A549 (cell line): ENCODE results near the gene FBXL7. TPM values are rescaled to one million over a fixed set of nuclear protein-coding genes. Genes with fewer than 3 reads are reported as not detected.

Experiments
- ATAC-seq, 2 experiments: fragments of 200-7000 bp in 1 of 2; fragments of >200 bp in 1 of 2; cut with Nextera tagmentation in 1 of 2; cut with Tn5 transposase in 1 of 2; 3 replicates each; pipeline versions ENCODE4 v1.8.0 to v1.9.1; 2018 to 2020; ENCODE audit warnings: mild to moderate bottlenecking in 1 of 2, moderate library complexity in 1 of 2
- CTCF ChIA-PET: fragments of 300-600 bp; sonication (Branson Sonifier 250); formaldehyde crosslinking; extraction: SDS; loops from one replicate; lab custom pipeline; 2021; ENCODE audit warnings: antibody characterized with exemption, inconsistent platforms; lab: Yijun Ruan, JAX
- POLR2A ChIA-PET: fragments of 350-600 bp; formaldehyde crosslinking; extraction: SDS; loops from one replicate; lab custom pipeline; 2021; ENCODE audit warnings: antibody characterized with exemption, inconsistent platforms; lab: Yijun Ruan, JAX
- DNase-seq, 2 experiments: peaks; one replicate each; pipeline versions ENCODE4 v3.0.0 to v3.0.0-alpha.2; 2011 to 2016; ENCODE audit warnings: low read depth in 1 of 2, low spot score in 1 of 2
- FAIRE-seq: peaks from 2 replicates; lab custom pipeline; 2011; peaks lifted over from hg19 to GRCh38; lab: Jason Lieb, UNC
- H3K27ac ChIP-seq, 2 experiments: fragments of >200 bp; sonication (Bioruptor Twin); formaldehyde crosslinking; 3 replicates each; pipeline ENCODE4 v1.5.1; 2016 to 2017
- H3K4me1 ChIP-seq: fragments of >200 bp; sonication (Bioruptor Twin); formaldehyde crosslinking; 3 replicates; pipeline ENCODE4 v1.6.1; 2016
- H3K4me2 ChIP-seq: fragments of >200 bp; sonication (Bioruptor Twin); formaldehyde crosslinking; 3 replicates; pipeline ENCODE4 v1.6.1; 2016
- H3K4me3 ChIP-seq: fragments of >200 bp; sonication (Bioruptor Twin); formaldehyde crosslinking; 3 replicates; pipeline ENCODE4 v1.5.1; 2016
- H3K9me3 ChIP-seq: fragments of >200 bp; sonication (Bioruptor Twin); formaldehyde crosslinking; 3 replicates; pipeline ENCODE4 v1.6.1; 2016
- BHLHE40 ChIP-seq: IDR thresholded peaks from 2 replicates; pipeline ENCODE4 v1.6.1; 2012; ENCODE audit warnings: low read depth, low read length, inconsistent platforms
- CEBPB ChIP-seq, 2 experiments: fragments of >200 bp in 1 of 2; sonication (Bioruptor Twin) in 1 of 2; formaldehyde crosslinking in 1 of 2; IDR thresholded peaks; 2 replicates each; pipeline ENCODE4 v1.6.1; 2012 to 2016
- CHD2 ChIP-seq: fragments of 150-350 bp; IDR thresholded peaks from 2 replicates; pipeline ENCODE4 v1.6.1; 2014; ENCODE audit warnings: low read length; ENCODE audit not compliant: partially characterized antibody
- EHF ChIP-seq: fragments of 250-450 bp; sonication (Bioruptor Pico); IDR thresholded peaks from 2 replicates; pipeline ENCODE4 v1.5.0; 2020; ENCODE audit warnings: mild to moderate bottlenecking
- EHMT2 ChIP-seq: fragments of 200-600 bp; sonication (generic); IDR thresholded peaks from 2 replicates; pipeline ENCODE4 v1.6.1; 2016; ENCODE audit warnings: antibody characterized with exemption, low read depth, mild to moderate bottlenecking, moderate library complexity
- ESRRA ChIP-seq: fragments of 150-350 bp; IDR thresholded peaks from 2 replicates; pipeline ENCODE4 v1.6.1; 2014; ENCODE audit warnings: mild to moderate bottlenecking, low read length, borderline replicate concordance
- GATA3 ChIP-seq: IDR thresholded peaks from 2 replicates; pipeline ENCODE4 v1.6.1; 2012; ENCODE audit warnings: borderline replicate concordance
- HEYL ChIP-seq: fragments of 250-450 bp; sonication (Bioruptor Pico); IDR thresholded peaks from 2 replicates; pipeline ENCODE4 v1.8.0; 2021; ENCODE audit warnings: mild to moderate bottlenecking, moderate library complexity
- HOXA7 ChIP-seq: fragments of 250-450 bp; sonication (Bioruptor Pico); IDR thresholded peaks from 2 replicates; pipeline ENCODE4 v1.5.0; 2020; ENCODE audit warnings: mild to moderate bottlenecking, moderate library complexity
- JUNB ChIP-seq: fragments of >200 bp; sonication (Bioruptor Twin); formaldehyde crosslinking; IDR thresholded peaks from 2 replicates; pipeline ENCODE4 v1.6.1; 2016
- KDM5A ChIP-seq: fragments of 200-600 bp; sonication (generic); IDR thresholded peaks from 2 replicates; pipeline ENCODE4 v1.6.1; 2016; ENCODE audit warnings: antibody characterized with exemption, mild to moderate bottlenecking
- MAFK ChIP-seq: fragments of 450-650 bp; IDR thresholded peaks from 2 replicates; pipeline ENCODE4 v1.6.1; 2014; ENCODE audit not compliant: partially characterized antibody
- MAZ ChIP-seq: fragments of 150-350 bp; IDR thresholded peaks from 2 replicates; pipeline ENCODE4 v1.6.1; 2014; ENCODE audit warnings: antibody characterized with exemption, low read depth, low read length, borderline replicate concordance
- MYC ChIP-seq: IDR thresholded peaks from 2 replicates; pipeline ENCODE4 v1.6.1; 2012; ENCODE audit warnings: mild to moderate bottlenecking, inconsistent platforms, low read length, improper control_type of control experiment, borderline replicate concordance
- POLR2A ChIP-seq: IDR thresholded peaks from 2 replicates; pipeline ENCODE4 v1.6.1; 2012; ENCODE audit warnings: mild to moderate bottlenecking, low read length
- POLR2AphosphoS2 ChIP-seq: conservative IDR thresholded peaks from 2 replicates; pipeline ENCODE4 v1.6.1; 2012; ENCODE audit warnings: low read length, improper control_type of control experiment, inconsistent platforms
- RCOR1 ChIP-seq: fragments of 150-350 bp; IDR thresholded peaks from 2 replicates; pipeline ENCODE4 v1.6.1; 2014; ENCODE audit warnings: antibody characterized with exemption, low read length, low read depth
- SMC3 ChIP-seq: fragments of >200 bp; sonication (Bioruptor Twin); formaldehyde crosslinking; IDR thresholded peaks from 3 replicates; pipeline ENCODE4 v1.6.1; 2018; ENCODE audit warnings: inconsistent platforms
- TFCP2L1 ChIP-seq: fragments of 250-450 bp; sonication (Bioruptor Pico); IDR thresholded peaks from 2 replicates; pipeline ENCODE4 v1.5.0; 2021; ENCODE audit warnings: mild to moderate bottlenecking
- ZC3H11A ChIP-seq: fragments of 450-650 bp; IDR thresholded peaks from 2 replicates; pipeline ENCODE4 v1.6.1; 2014; ENCODE audit warnings: antibody characterized with exemption, mild to moderate bottlenecking
- ZSCAN20 ChIP-seq: fragments of 250-450 bp; sonication (Bioruptor Pico); IDR thresholded peaks from 2 replicates; pipeline ENCODE4 v1.8.0; 2022; ENCODE audit warnings: mild to moderate bottlenecking, moderate library complexity
- WGBS: methylation state at CpG from one replicate; pipeline ENCODE4 v1.1.6; 2017; ENCODE audit errors: missing lambda C conversion rate; 5-methylcytosine and 5-hydroxymethylcytosine counted together
- polyA plus RNA-seq, 4 experiments: library from polyadenylated mRNA; depleted of rRNA in 3 of 4; stranded (reverse); fragments of >200 nt; fragmentation: RNase III in 1 of 4; extraction: RNeasy Plus Mini Kit Qiagen cat#74134 plus additional on column Dnase treatment in 1 of 4; gene quantifications; 2 replicates in 3 of 4; 3 replicates in 1 of 4; pipeline ENCODE4 v1.2.3, GENCODE V29; 2011 to 2017
- TF ChIP-seq, protein P1 (sequence below): fragments of 150-350 bp; IDR thresholded peaks from 2 replicates; pipeline ENCODE4 v1.6.1; 2014; ENCODE audit warnings: low read depth, mild to moderate bottlenecking, low read length
- TF ChIP-seq, protein P2 (sequence below): fragments of 250-450 bp; sonication (Bioruptor Pico); IDR thresholded peaks from 2 replicates; pipeline ENCODE4 v1.5.0; 2020; ENCODE audit warnings: low read depth, mild to moderate bottlenecking, moderate library complexity
- TF ChIP-seq, protein P3 (sequence below): fragments of >200 bp; sonication (Bioruptor Twin); formaldehyde crosslinking; IDR thresholded peaks from 2 replicates; pipeline ENCODE4 v1.6.1; 2016

Gene FBXL7
- polyA plus RNA-seq, 2 of the 4 experiments (the other 2 are of a cell fraction), result 0.90 to 1.7 TPM

DNA sequence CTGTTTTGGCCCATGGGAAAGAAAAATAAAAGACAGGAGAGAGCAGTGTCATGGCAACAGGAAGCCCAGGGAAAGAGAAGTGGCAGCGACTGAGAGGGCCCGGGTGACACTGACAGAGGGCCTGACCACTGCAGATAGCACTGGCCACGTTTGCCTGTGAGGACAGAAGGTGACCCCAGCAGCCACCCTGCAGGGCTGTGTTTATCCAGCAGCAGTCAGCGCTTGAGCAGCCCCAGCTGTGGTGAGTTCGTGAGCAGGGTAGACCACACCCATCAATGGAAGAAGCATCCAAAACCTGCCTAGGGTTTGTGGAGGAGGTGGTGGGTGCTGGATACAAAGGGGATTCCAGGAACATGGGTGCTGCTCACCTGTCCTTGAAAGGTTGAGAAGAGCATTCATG, 457.1 kb downstream of the FBXL7 start:
- ChIA-PET POLR2A (no interaction called here), CTCF (no interaction called here)
- DNase-seq, result no peak
- ATAC-seq, result no peak
- no peak for FAIRE-seq
- H3K27ac ChIP-seq, result no peak overlapping the region
- whole genome bisulfite sequencing, result 34% methylated on average over 5 of the region's 5 CpGs
- H3K4me2 ChIP-seq, result no peak overlapping the region
- no peaks in the 10 kb centered on the region for H3K9me3 ChIP-seq
- no peak overlapping the region for H3K4me3 ChIP-seq
- no peak for TF ChIP-seq CHD2
- no peak for TF ChIP-seq SMC3
- TF ChIP-seq KDM5A, result no peak
- TF ChIP-seq ESRRA, result no peak
- TF ChIP-seq MAZ, result no peak
- TF ChIP-seq CEBPB (IDR thresholded peaks at IDR 0.05), result no peak
- no peak for TF ChIP-seq HEYL (CRISPR knock-in tag)
- TF ChIP-seq ZSCAN20 (CRISPR knock-in tag), result no peak
- TF ChIP-seq EHMT2, result no peak
- TF ChIP-seq, protein P1, sequence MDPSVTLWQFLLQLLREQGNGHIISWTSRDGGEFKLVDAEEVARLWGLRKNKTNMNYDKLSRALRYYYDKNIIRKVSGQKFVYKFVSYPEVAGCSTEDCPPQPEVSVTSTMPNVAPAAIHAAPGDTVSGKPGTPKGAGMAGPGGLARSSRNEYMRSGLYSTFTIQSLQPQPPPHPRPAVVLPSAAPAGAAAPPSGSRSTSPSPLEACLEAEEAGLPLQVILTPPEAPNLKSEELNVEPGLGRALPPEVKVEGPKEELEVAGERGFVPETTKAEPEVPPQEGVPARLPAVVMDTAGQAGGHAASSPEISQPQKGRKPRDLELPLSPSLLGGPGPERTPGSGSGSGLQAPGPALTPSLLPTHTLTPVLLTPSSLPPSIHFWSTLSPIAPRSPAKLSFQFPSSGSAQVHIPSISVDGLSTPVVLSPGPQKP, result no peak
- TF ChIP-seq MYC, result no peak
- no peak for TF ChIP-seq JUNB
- no peak for TF ChIP-seq TFCP2L1 (CRISPR knock-in tag)
- TF ChIP-seq, protein P2, sequence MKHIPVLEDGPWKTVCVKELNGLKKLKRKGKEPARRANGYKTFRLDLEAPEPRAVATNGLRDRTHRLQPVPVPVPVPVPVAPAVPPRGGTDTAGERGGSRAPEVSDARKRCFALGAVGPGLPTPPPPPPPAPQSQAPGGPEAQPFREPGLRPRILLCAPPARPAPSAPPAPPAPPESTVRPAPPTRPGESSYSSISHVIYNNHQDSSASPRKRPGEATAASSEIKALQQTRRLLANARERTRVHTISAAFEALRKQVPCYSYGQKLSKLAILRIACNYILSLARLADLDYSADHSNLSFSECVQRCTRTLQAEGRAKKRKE (CRISPR knock-in tag), result no peak
- TF ChIP-seq POLR2A, result no peak
- no peak for TF ChIP-seq HOXA7 (CRISPR knock-in tag)
- H3K4me1 ChIP-seq, result no peaks in the 10 kb centered on the region

DNA sequence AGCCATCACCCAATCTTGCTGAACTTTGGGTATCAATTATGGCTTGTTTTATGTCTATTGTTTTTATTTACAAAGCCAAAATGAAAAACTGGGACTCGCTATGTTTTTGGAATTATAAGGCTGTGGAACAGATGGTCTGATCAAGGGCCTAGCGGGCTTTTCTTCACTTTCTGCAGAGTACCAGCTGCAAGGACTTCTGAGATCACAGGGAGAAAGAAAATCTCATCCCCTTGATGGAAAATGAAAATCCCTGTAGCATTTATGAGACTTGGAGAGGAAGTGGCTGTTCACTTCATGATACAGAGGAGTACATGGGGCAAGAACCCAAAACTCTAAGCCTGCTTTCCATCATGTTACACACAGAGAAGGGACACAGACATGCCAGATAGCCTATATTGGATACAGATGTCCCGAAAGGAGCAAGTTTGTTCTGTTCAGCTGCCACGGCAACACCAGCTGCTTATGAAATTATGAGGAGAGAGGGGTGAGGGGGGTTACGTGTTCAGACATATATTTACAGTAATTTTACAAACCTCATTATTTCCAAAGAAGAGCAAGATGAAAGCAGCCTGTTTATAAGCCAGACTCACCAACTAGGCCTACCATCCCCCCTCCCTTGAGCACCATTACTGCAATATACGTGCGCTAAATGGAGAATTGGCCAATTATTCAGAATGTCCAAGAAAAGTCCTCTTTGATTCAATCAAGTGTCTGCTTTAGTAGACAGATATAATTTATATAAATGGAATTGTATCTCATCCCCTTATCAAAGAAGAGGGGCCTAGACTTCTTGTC, 459.6 kb downstream of the FBXL7 start:
- no peak overlapping the region for H3K4me3 ChIP-seq
- H3K27ac ChIP-seq, result no peak overlapping the region
- ATAC-seq (no peak), FAIRE-seq (no peak)
- TF ChIP-seq RCOR1, result no peak
- TF ChIP-seq GATA3, result no peak
- TF ChIP-seq, protein P3, sequence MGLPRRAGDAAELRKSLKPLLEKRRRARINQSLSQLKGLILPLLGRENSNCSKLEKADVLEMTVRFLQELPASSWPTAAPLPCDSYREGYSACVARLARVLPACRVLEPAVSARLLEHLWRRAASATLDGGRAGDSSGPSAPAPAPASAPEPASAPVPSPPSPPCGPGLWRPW, result no peak
- TF ChIP-seq ZC3H11A, result no peak
- no peak for TF ChIP-seq BHLHE40
- TF ChIP-seq MYC, result no peak
- TF ChIP-seq, all 56 proteins: peak for 0
- H3K9me3 ChIP-seq, result no peaks in the 10 kb centered on the region
- no peaks in the 10 kb centered on the region for H3K4me1 ChIP-seq
- ChIA-PET POLR2A (no interaction called here), CTCF (no interaction called here)
- H3K4me2 ChIP-seq, result no peak overlapping the region
- 45% methylated on average over 7 of the region's 7 CpGs for WGBS
- DNase-seq, result no peak

DNA sequence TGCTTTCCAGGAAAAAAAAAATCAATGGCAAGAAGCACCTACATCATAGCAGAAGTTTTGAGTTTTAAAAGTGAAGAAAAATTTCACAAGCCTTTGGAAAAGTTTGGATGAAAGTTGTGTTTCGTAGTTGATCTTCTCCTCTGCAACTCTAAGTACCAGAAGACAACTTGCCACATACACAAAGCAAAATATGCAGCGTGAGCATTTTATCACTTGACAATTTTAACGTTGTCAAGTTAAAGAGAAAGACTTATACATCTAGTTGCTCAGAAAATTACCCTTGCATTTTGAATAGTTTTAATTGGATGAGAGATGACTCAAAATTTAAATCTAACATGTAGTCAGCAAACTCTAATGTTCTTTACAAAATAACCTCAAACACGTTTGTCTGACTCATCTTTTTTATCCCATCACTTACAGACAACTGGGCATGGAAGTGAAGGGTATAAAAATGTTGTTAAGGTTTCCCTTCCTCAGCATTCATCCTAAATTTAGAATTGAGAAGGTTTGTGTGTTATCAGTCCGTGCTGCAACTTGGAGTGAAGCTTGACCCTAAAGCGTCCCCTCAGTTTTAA, 466.2 kb downstream of the FBXL7 start:
- DNase-seq (no peak), ATAC-seq (no peak), FAIRE-seq (no peak)
- no peaks in the 10 kb centered on the region for H3K4me1 ChIP-seq
- POLR2A ChIA-PET, result no interaction called here
- H3K4me3 ChIP-seq, result no peak overlapping the region
- 16% methylated on average over 6 of the region's 6 CpGs for WGBS
- no peak overlapping the region for H3K4me2 ChIP-seq
- no peak overlapping the region for H3K27ac ChIP-seq
- TF ChIP-seq MAFK (peak; percentile 58), POLR2AphosphoS2 (no peak), EHF (no peak)
- CTCF ChIA-PET, result no interaction called here
- no peaks in the 10 kb centered on the region for H3K9me3 ChIP-seq
